SK-N-MC (cell line): ENCODE results near the gene CCDC69.

Source experiments
- EZH2 ChIP-seq: fragments of 200-600 bp; sonication (generic); IDR thresholded peaks from one replicate; pipeline ENCODE4 v1.6.1; 2017; ENCODE audit warnings: antibody characterized with exemption
- FOXP2 ChIP-seq: optimal IDR thresholded peaks from 2 replicates; pipeline ENCODE3; 2011; ENCODE audit warnings: mild to moderate bottlenecking, moderate library complexity; ENCODE audit not compliant: insufficient read depth; ENCODE audit errors: extremely low read length, control extremely low read depth

GRCh38 chr5:151146061-151146460 is 77.8 kb downstream of the CCDC69 start:
- TF ChIP-seq EZH2 (no peak), FOXP2 (no peak)
